OCI-LY7 (cell line): ENCODE data around the gene CST4. TPM values are rescaled to one million over a fixed set of nuclear protein-coding genes. Genes with fewer than 3 reads are reported as not detected.

Source experiments
- BruUV-seq: library from RNA; stranded (reverse); fragments of 400-500 nt; replicated peaks from 2 replicates; lab custom pipeline; 2021; lab: Mats Ljungman, UMichigan
- CTCF ChIA-PET: fragments of 300-600 bp; sonication (Branson Sonifier 250); formaldehyde crosslinking; loops from one replicate; lab custom pipeline; 2022; ENCODE audit warnings: antibody characterized with exemption; ENCODE audit not compliant: unreplicated experiment; lab: Charles Lee
- POLR2A ChIA-PET: fragments of 300-600 bp; sonication (Branson Sonifier 250); formaldehyde crosslinking; loops from one replicate; lab custom pipeline; 2022; ENCODE audit warnings: antibody characterized with exemption; lab: Charles Lee
- DNase-seq: peaks from one replicate; pipeline ENCODE4 v3.0.0-alpha.2; 2015; ENCODE audit warnings: low spot score
- H2AFZ ChIP-seq: fragments of 200-600 bp; sonication (generic), shearing (Covaris generic); 2 replicates; pipeline ENCODE4 v1.6.1; 2014; ENCODE audit warnings: mild to moderate bottlenecking, antibody characterized with exemption, low read length, moderate library complexity
- H3K27ac ChIP-seq: fragments of 200-600 bp; sonication (generic); 2 replicates; pipeline ENCODE4 v1.5.1; 2014; ENCODE audit warnings: mixed run types, low read depth, mild to moderate bottlenecking, moderate library complexity, low read length, inconsistent platforms; ENCODE audit not compliant: poor library complexity, severe bottlenecking
- H3K36me3 ChIP-seq: fragments of 200-600 bp; sonication (generic); 2 replicates; pipeline ENCODE4 v1.6.1; 2014; ENCODE audit warnings: mild to moderate bottlenecking, antibody characterized with exemption, low read length, moderate library complexity, mixed read lengths; ENCODE audit not compliant: insufficient read depth
- H3K4me1 ChIP-seq: fragments of 200-600 bp; sonication (generic); 2 replicates; pipeline ENCODE4 v1.5.1; 2014; ENCODE audit warnings: mild to moderate bottlenecking, low read length; ENCODE audit not compliant: insufficient read depth, poor library complexity, severe bottlenecking
- H3K4me2 ChIP-seq: fragments of 200-600 bp; sonication (generic); 2 replicates; pipeline ENCODE4 v1.6.1; 2014; ENCODE audit warnings: mild to moderate bottlenecking, low read length
- H3K4me3 ChIP-seq: fragments of 200-600 bp; sonication (generic); 2 replicates; pipeline ENCODE4 v1.5.1; 2014; ENCODE audit warnings: mild to moderate bottlenecking, low read depth, low read length; ENCODE audit not compliant: poor library complexity, severe bottlenecking
- H3K79me2 ChIP-seq: fragments of 200-600 bp; sonication (generic); 2 replicates; pipeline ENCODE4 v1.6.1; 2016; ENCODE audit warnings: low read depth, mild to moderate bottlenecking, low read length, moderate library complexity, mixed read lengths; ENCODE audit not compliant: insufficient read depth
- H3K9me2 ChIP-seq: fragments of 200-600 bp; sonication (generic); 2 replicates; pipeline ENCODE4 v1.6.1; 2016; ENCODE audit warnings: mild to moderate bottlenecking, low read length, mixed read lengths; ENCODE audit not compliant: insufficient read depth
- H3K9me3 ChIP-seq: fragments of 200-600 bp; sonication (generic); 2 replicates; pipeline ENCODE4 v1.6.1; 2014; ENCODE audit warnings: mild to moderate bottlenecking, mixed run types, low read length, mixed read lengths
- H4K20me1 ChIP-seq: fragments of 200-600 bp; sonication (generic); 2 replicates; pipeline ENCODE4 v1.6.1; 2014; ENCODE audit warnings: mild to moderate bottlenecking, antibody characterized with exemption, low read length, moderate library complexity, mixed read lengths; ENCODE audit not compliant: insufficient read depth
- CTCF ChIP-seq: fragments of 200-600 bp; sonication (generic); conservative IDR thresholded peaks from 2 replicates; pipeline ENCODE4 v1.5.1; 2014; ENCODE audit warnings: mild to moderate bottlenecking, antibody characterized with exemption, low read length, moderate library complexity, mixed read lengths
- EZH2phosphoT487 ChIP-seq: fragments of 200-600 bp; sonication (generic); IDR thresholded peaks from 2 replicates; pipeline ENCODE4 v1.6.1; 2018; ENCODE audit warnings: low read depth, borderline replicate concordance, mild to moderate bottlenecking, mixed run types, antibody characterized with exemption, low read length, moderate library complexity, mixed read lengths
- intact Hi-C: fragments of 100-400 bp; cut with micrococcal nuclease; formaldehyde crosslinking; loops from one replicate; pipeline ENCODE4 v1.10.0; 2022; ENCODE audit not compliant: unreplicated experiment
- total RNA-seq, 2 experiments: library from RNA; depleted of rRNA in 1 of 2; stranded (reverse); fragments of >200 nt in 1 of 2; shearing (Covaris generic) in 1 of 2; gene quantifications; 2 replicates each; pipeline ENCODE4 v1.2.3, GENCODE V29; 2014 to 2022

The CST4 gene
- total RNA-seq, 2 experiments from 2014 or later, result not detected

GRCh38 chr20:23643659-23644058, 45.2 kb downstream of the CST4 start:
- Histone ChIP-seq H3K4me2 (no peak overlapping the region), H2AFZ (no peak overlapping the region), H4K20me1 (no peaks in the 10 kb centered on the region), H3K9me3 (no peaks in the 10 kb centered on the region), H3K4me1 (no peaks in the 10 kb centered on the region), H3K9me2 (no peaks in the 10 kb centered on the region), H3K27ac (no peak overlapping the region), H3K4me3 (no peak overlapping the region), H3K79me2 (no peaks in the 10 kb centered on the region), H3K36me3 (no peaks in the 10 kb centered on the region)
- BruUV-seq, result no TSS peak
- ChIA-PET CTCF (no interaction called here), POLR2A (no interaction called here)
- intact Hi-C loops, result no loop called here
- TF ChIP-seq EZH2phosphoT487, result no peak
- no peak for TF ChIP-seq CTCF
- DNase-seq, result no peak

- ChIA-PET POLR2A (interaction anchor here (0.7 kb wide), 1 partner anchor 401 kb away, joined by 3 read pairs; no protein-coding TSS in a partner anchor), CTCF (no interaction called here)
- TF ChIP-seq CTCF (no peak), EZH2phosphoT487 (no peak)
- no peaks in the 10 kb centered on the region for H3K4me1 ChIP-seq
- intact Hi-C loops, result no loop called here
- H3K9me2 ChIP-seq, result no peaks in the 10 kb centered on the region
- no peak overlapping the region for H3K27ac ChIP-seq
- H3K9me3 ChIP-seq, result no peaks in the 10 kb centered on the region
- no peak overlapping the region for H3K4me2 ChIP-seq
- H3K36me3 ChIP-seq, result no peaks in the 10 kb centered on the region
- BruUV-seq, result no TSS peak
- no peaks in the 10 kb centered on the region for H3K79me2 ChIP-seq
- H3K4me3 ChIP-seq, result no peak overlapping the region
- no peaks in the 10 kb centered on the region for H4K20me1 ChIP-seq
- DNase-seq, result no peak
- H2AFZ ChIP-seq, result no peak overlapping the region
Measured at GRCh38 chr20:23641936-23642751, 46.7 kb downstream of the CST4 start.
